Muscle of back (tissue), 11 donors: Measurements from ENCODE around the gene ZCCHC14. TPM values are rescaled to one million over a fixed set of nuclear protein-coding genes. Genes with fewer than 3 reads are reported as not detected.
A peak's percentile ranks its signal among the peaks of the same experiment; 100 is the strongest.
"Not testable (repeated sequence)": the region's sequence is repeated elsewhere in the genome, so short reads cannot be mapped to it uniquely, and the experiment has no call there.

Experiments used
- DNase-seq, 3 donors: peaks; one replicate each; pipeline versions ENCODE4 v3.0.0 to v3.0.0-alpha.2; 2013
- polyA plus RNA-seq, 10 donors: library from polyadenylated mRNA; unstranded; fragments of 120-200 nt; gene quantifications; one replicate each; pipeline ENCODE4 v1.2.1, GENCODE V29; 2013; ENCODE audit not compliant: insufficient read length in 10 of 10

Gene ZCCHC14
- polyA plus RNA-seq, 10 donors = 16.0 to 22.1 (median 18.1) TPM

DNA sequence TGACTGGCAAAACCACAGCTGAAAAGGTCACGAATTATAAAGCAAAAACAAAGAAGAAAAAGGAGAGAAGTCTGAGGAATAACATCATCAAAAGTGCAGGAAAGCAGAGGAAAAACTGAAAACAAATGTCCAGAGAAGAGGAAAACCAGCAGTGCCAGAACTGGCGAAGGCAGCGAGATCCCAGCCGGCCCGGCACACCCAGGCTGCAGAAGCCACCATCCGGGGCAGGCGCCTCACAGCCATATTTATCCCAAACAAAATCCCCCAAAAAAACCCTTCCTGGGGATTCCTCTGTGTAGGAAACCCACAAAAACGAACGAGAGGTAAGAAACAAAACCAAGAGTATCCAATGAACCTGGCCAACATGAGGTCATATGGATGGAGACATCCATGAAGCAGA is 10.6 kb downstream of the ZCCHC14 start:
- DNase-seq = no peak

- DNase-seq = not testable (repeated sequence)
Measured at GRCh38 chr16:87481711-87482110, 11.1 kb downstream of the ZCCHC14 start.

GRCh38 chr16:87477209-87477981 is 15.4 kb downstream of the ZCCHC14 start:
- DNase-seq = not testable (repeated sequence)

- no peak for DNase-seq
Measured at GRCh38 chr16:87474566-87474996, 18.2 kb downstream of the ZCCHC14 start.

DNA sequence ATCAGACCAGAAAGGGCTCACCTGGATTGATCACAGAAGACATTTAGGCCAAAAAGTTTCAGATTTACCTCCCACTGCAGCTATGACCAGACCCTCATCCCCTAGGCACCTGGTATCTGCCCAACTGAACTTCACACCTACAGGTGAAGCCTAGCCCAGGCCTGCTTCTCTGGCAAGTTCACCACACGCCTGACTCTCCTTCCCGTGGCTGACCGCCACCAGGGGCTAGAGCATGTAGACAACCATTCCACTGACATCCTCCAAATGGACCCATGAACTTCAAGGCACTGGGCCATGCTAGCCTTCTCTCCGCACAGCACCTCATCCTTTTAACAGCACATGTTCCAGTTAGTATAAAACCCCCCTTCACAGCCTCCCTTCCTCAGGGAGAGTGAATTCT is 18.8 kb downstream of the ZCCHC14 start:
- no peak for DNase-seq

DNA sequence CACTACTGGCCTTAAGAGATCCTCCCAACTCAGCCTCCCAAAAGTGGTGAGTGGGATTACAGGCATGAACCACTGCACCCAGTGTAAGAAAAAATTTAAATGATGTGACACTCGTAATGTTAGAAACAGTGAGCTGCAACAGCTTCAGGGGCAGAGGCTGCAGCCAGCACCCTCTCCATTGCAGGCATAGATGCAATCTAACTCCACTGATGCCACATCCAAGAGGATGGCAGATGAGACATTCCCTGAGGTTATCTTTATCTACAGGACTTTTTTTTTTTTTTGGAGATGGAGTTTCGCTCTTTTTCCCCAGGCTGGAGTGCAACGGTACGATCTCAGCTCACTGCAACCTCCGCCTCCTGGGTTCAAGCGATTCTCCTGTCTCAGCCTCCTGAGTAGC is 19.9 kb downstream of the ZCCHC14 start:
- no peak for DNase-seq

DNA sequence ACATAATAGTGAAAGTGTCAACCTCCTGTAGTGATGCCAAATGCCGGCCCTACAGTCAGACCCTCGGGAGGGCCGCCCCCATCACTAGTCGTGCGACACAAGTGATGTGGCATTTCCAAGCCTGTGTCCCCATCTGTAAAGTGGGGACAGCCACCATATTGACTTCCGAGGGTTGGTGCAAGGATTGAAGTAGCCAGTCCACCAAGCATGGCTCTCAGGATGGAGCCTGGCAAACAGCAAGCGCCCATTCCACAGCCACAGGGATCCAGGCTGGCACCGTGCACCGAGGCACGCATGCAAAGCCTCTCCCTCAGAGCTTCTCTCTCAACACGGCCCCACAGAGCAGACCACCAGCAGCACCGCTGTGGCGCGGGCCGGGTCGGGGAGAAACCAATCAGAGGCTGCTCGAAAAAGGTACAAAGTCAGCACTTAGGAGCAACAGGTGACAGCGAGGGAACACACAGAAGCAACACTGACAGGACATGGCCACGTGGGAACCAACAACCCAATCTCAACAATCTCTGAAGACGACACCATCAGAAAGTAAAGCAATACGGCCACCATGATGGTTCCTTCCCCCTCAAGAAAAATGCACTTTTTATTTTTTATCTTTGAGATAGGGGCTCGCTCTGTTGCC is 20.6 kb downstream of the ZCCHC14 start:
- no peak for DNase-seq

GRCh38 chr16:87471278-87472141 is 21.3 kb downstream of the ZCCHC14 start:
- peak in 1 of 3 donors; percentile 33 for DNase-seq

GRCh38 chr16:87470332-87470731 is 22.5 kb downstream of the ZCCHC14 start:
- no peak for DNase-seq

DNA sequence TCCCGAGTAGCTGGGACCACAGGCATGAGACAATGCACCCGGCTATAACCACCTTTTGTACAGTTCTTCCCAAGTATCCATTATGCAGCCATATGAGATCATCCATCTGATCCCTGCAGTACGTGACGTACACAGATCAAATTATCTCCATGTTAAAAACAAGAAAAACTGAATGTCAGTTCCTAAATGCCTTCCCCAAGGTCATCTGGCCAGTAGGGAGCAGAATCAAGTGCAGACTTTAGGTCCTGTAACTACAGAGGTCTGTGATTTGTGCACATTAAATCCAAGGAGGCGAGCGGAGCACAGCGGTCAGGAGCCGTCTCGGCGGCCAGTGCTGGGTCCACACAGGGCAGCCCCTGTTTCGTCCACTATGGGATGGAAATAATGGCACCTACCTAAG is 23.7 kb downstream of the ZCCHC14 start:
- no peak for DNase-seq

- no peak for DNase-seq
Measured at GRCh38 chr16:87468550-87468949, 24.3 kb downstream of the ZCCHC14 start.

GRCh38 chr16:87466975-87467501 is 25.8 kb downstream of the ZCCHC14 start:
- DNase-seq = no peak

DNA sequence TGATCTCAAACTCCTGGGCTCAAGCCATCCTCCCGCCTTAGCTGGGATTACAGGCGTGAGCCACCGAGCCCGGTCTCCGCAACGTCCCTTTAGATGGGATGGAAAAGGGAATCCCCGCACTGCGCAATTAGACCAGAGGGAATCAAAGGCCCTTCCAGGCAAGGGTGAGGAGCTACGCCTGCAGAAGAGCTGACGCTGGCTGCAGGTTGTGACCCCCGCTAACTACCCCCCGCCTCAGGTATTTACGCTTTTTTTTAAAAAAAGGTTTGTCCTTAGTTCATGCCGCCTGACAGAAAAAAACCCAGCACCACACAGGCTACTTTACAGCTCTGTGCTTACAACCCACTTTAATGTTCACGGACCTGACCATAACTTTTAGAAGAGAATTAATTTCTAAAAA is 26.9 kb downstream of the ZCCHC14 start:
- no peak for DNase-seq

GRCh38 chr16:87465306-87465705 is 27.5 kb downstream of the ZCCHC14 start:
- peak; percentile 55 to 78 (median 60) for DNase-seq

DNA sequence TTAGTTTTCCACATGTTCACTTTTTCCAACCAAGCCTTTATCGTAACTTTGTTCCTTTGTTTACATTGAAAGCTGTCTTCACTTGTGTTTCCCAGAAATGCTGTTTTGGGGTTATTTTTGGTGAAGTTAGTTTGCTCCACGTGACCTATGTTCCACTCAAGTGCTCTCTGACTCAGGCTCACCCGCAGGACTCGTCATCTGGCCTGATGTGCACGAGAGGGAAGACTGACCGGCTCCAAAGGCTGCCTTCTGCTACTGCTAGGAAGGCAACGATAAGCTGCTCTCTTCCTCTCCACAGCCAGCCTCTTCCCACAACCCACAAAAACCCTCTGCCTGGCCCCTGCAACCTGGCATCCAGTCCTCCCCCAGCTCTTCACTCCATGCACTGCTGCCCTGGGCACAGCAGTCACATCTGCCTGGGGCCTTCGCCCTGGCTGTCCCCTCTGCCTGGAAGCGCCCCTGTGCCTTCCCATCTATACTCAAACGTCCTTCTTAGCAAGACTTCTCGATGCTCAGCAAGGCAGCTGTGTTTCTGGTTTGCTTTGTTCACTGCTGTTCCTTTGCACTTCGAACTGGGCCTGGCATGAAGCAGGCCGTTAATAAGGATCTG is 28.0 kb downstream of the ZCCHC14 start:
- DNase-seq = peak; percentile 61 to 72 (median 62)

DNA sequence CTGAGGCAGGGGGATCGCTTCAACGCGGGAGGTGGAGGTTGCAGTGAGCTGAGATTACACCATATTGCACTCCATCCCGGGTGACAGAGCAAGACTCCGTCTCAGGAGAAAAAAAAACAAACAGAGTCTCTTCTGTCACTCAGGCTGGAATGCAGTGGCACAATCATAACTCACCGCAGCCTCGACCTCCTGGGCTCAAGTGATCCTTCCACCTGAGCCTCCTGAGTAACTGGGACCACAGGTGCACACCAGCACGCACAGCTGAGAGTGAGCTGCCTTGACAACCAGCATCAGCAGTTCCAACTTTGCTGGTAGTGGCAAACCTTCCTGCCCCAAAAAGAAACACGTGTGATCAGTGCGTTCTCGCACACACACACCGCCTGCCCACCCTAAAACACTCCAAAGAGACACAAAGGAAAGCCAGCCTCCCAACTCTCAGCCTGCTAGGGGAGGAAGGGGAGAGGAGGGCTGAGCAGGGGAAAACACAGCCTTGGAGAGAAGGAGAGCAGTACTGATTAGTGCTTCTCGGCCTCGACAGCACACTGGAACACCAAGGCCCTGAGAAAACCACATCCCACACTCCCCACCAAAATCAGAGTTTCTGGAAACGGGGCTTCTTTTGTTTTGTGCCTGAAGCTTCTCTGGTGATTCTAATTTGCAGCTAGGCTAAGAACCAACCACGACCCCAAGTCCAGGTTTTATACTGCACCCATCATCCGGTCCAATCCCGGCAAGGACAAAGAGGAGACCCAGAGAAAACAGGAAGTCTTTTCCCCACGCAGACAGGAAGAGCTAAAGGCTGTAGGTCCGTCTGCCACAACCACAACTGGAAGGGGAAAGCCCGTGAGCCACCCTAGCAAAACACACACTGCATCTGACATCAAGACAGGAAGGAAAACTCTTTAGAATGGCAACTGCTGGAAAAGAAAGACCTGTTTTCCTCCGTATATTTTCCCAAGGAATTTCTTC is 28.8 kb downstream of the ZCCHC14 start:
- DNase-seq = peak; percentile 37 to 75 (median 43)

GRCh38 chr16:87461466-87461991 is 31.3 kb downstream of the ZCCHC14 start:
- DNase-seq = peak in 1 of 3 donors; percentile 38

DNA sequence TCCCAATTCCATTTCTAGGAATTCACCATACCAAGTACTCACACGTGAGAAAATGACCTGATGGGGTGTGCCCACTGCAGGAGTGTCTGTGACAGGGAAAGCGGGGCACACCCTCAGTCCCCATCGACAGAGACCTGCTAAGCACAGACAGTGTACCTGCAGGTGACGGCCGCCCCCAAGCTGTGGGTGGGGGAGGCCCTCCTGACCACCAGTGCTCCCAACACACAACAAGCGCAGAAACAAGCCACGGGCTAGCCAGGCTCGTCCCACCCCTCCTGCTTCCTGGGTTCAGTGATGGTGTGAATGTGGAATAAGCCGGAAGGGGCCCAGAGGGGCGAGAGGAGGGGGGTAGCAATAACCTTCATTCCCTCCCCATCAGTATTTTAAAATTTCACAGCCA is 31.9 kb downstream of the ZCCHC14 start:
- no peak for DNase-seq

GRCh38 chr16:87459833-87460232 is 33.0 kb downstream of the ZCCHC14 start:
- no peak for DNase-seq

GRCh38 chr16:87459027-87459426 is 33.8 kb downstream of the ZCCHC14 start:
- DNase-seq = no peak
